Hematopoietic multipotent progenitor cell treated with erythropoietin and hydrocortisone succinate and interleukin-3 and kit ligand, for 8 days (in vitro differentiated cells): Measurements from ENCODE around the gene HLA-DQA1.
"Not testable (repeated sequence)": the region's sequence is repeated elsewhere in the genome, so short reads cannot be mapped to it uniquely, and the experiment has no call there.

Experiments
- DNase-seq: peaks from one replicate; pipeline ENCODE4 v3.0.0-alpha.2; 2015

HLA-DQA1 gene

GRCh38 chr6:32637219-32637880 lies at the start of gene HLA-DQA1:
TSS of gene HLA-DQA1 (plus strand) at chr6:32637406. CDS start at chr6:32637459, 53 bp downstream.
- no peak for DNase-seq

- no peak for DNase-seq
These were observed 49.0 kb upstream of the HLA-DQA1 start for GRCh38 chr6:32588156-32588555.

DNA sequence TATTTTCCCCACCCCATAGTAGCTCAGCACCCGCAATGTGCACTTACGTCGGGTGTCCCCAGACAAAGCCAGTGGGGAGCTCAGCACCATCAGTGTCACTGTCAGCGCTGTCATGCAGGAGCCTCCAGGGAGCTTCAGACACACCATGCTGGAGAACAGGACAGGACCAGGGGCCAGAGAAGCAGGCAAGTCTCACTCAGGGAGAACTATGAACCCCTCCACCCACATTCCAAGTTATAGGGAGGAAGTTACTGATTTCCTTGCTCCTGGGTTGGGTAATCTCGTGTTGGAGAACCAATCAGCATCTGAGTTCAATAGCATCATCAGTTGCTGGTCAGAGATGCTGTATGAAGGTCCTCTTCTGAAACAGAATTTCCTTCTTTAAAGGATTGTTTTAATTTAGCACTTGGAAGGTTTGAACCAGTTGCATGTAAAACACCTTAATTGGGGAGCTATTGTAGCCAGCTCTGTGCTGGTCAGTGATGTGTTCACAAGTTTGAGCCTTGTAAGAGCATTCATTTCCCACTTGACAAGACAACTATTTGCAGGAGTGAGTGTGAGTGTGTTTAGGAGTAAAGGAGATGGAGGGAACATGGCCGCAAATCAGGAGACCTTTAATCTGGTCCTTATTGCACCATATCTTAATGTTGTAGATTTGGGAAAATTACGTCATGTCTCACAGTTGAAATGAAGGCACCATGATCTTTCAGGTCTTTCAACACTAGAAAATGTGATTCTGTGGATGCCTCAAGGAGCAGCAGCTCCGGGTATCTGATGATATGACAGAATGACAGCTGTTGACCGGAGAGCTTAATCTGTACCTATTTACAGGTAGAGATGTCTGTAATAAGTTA lies 47.4 kb upstream of the HLA-DQA1 start, which contains the start of gene HLA-DRB1:
TSS of gene HLA-DRB1 (minus strand) at position 253 of the 854 bp plus-strand sequence. CDS start at position 147, 106 bp downstream.
- DNase-seq = peak; percentile 46

GRCh38 chr6:32590713-32591112 lies 46.5 kb upstream of the HLA-DQA1 start:
- DNase-seq = not testable (repeated sequence)

DNA sequence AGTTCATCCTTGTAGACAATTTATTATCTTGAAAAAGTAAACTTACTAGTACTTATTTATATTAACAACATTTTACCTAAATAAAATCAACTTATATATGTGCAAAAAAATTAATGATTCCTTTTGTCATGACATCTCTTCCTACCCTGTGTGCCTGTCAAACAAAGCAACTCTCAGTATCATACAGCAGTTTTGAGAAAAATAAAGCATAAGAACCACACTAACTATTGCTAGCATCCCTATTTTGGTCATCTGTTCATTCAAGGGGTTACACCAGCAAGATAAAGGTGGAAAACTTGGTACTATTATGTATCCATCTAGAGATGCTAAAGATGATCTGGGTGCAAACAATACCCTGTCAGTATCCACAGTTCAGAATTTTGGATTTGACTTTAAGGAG lies 40.2 kb upstream of the HLA-DQA1 start:
- no peak for DNase-seq

GRCh38 chr6:32602383-32602782 lies 34.8 kb upstream of the HLA-DQA1 start:
- no peak for DNase-seq

DNA sequence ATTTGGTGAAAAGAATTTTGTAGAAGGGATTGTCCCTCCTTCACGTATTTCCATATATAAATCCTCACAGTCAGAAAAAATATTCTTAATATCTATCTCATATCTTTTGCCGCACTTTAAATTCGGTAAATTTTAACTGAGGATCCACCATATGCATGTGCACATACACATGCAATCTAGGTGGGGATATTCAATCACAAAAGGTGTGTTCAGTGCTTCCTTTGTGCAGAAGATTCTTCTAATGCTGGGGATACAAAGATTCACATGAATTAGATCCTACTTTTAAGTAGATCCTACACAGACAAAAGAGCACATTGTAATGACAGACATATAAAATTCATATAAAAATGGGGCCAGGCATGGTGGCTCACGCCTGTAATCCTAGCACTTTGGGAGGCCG lies 34.0 kb upstream of the HLA-DQA1 start:
- DNase-seq = no peak

DNA sequence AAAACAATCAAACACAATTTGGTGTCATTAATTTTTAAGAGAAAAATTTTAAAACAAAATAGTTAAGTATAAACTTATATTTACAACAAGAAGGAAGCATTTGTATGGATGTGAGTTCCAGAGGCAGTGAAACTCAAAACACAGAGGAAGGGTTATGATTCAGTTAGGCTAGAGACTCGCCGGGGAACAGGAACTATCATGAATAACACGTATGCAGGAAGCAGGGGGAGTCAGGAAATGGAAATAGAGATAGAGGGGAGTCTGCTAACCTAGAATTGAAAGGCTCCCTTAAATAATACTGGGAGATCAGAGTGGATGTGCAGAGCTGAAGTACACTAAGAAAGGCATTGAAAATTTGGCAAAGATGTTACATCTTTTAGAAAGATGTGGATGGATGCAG lies 33.3 kb upstream of the HLA-DQA1 start:
- no peak for DNase-seq

GRCh38 chr6:32604434-32604877 lies 32.8 kb upstream of the HLA-DQA1 start:
- DNase-seq = no peak

DNA sequence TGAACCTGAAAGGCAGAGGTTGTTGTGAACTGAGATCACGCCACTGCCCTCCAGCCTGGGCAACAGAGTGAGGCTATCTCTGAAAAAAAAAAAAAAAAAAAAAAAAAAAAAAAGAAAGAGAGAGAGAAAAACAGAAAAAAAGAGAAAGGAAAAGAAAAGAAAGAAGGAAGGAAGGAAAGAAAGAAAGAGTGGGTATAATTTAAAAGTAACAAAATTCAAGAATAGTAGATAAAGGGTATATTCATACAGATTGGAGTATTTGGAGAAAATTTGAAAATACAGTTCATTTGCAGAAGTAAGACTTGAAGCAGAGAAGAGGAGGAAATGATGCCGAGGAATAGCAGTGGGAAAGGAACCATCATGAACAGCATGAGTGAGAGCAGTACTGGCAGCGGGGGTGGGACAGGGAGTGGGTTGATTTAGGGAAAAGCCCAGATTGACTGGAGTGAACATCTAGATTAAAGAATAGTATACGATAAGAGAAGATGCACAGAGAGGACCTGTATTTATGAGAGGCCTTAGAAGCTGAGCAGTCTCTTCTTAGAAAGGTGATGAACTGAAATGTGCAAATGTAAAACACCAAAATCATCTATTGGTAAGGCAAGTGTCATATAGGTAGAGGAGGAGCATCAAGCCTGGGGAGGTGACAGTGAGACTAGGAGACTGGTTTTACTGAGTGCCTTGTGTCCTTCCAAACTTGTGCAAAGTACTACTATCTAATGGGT lies 29.8 kb upstream of the HLA-DQA1 start:
- no peak for DNase-seq

- no peak for DNase-seq
These were observed 29.3 kb upstream of the HLA-DQA1 start for GRCh38 chr6:32607988-32608298.

GRCh38 chr6:32608362-32608761 lies 28.8 kb upstream of the HLA-DQA1 start:
- no peak for DNase-seq

DNA sequence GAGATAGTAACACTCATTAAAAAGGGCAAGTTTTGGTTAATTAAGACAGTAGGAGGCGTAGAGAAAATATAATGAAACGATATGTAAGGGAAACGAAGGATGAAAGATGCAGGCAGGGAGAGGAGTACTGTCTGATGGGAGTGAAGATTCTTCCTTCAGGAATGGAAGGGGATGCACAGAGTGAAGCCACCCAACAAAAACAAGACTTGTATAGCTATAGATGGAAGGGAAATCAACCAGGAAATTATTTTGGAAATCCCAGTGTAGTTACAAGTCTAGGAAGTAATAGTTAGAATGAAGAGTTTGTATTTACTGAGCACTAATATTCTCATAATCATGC lies 27.8 kb upstream of the HLA-DQA1 start:
- DNase-seq = no peak

DNA sequence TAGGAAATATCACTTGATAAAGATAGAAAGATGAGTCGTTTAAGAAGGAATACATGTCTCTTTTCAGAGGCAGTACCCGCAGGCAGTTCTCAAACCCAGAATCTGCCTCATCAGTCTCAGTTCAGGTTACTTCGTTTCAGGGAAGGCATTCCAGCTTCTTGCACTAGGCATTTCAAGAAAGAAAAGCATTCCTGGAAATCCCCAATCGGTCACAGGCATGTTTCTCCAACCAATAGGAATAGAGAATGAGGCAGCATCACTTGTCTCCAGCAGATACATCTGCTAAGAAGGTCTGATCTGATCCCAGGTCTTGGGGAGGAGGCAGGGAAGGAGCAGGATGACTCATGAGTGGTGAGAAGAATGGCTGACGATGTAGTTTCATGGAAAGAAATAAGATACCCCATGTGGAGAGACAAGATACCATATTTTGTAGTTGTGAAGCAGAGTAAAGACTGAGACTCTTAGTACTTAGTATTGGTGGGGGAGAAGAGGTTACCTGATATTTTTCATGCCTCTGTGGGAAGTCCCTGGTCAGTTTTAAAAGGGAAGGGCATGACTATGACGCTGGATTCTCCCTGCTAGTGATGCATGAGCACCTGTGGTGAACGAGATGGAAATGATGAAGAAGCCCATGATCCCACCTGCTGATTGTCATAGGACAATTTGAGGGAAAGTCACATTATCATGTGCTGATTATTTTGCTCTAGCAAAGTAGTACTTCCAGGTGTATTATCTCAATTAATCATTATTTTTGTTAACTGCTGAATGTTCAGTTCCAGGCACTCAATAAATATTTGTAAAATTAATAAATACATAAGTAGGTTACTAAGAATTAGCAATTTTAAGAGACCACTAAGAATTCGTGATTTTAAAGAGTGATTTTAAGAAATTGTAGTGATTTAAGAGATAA lies 27.2 kb upstream of the HLA-DQA1 start:
- peak; percentile 84 for DNase-seq

- no peak for DNase-seq
These were observed 26.4 kb upstream of the HLA-DQA1 start for GRCh38 chr6:32610682-32611296.

DNA sequence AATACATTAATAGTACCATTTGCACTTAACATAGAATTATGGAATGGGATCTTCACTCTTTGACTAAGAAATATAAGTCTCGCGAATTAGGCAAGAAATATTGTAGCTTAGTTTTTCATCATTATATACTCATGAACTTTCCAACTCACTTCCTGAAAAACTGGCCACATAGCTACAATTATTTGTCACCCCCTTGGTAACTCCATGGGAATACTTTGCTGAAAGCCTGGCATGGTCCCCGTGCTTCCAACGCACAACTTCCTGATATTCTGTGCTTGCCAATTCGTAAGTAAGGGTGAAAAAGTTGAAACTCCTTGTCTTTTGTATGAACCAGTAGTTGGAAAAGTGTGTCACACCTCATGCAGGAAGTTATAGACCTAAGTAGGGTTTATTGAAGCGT lies 23.7 kb upstream of the HLA-DQA1 start:
- no peak for DNase-seq

GRCh38 chr6:32614366-32615081 lies 22.7 kb upstream of the HLA-DQA1 start:
- DNase-seq = no peak

DNA sequence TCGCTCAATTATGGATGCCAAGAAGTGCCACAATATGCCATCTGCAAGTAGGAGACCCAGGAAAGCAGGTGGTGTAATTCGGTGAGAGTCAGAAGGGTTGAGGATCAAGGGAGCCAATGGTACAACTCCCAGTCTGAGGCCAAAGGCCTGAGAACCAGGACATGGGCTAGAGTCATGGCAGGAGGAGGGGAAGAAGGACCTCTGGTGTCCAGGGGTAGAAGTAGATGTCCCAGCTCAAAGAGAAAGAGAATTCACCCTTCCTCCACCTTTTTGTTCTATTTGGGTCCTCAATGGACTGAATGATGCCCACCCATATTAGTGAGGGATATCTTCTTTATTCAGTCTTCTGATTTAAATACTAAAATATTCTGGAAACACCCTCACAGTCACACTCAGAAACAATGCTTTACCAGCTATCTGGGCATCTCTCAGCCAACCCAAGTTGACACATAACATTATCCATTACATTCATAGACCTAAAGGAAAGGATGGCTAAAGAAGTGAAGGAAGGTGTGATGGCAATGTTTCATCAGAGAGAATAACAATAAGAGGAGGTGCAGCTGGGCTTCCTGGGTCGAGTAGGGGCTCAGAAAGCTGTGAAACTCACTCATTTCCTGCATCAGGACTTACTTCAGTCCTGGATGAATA lies 21.2 kb upstream of the HLA-DQA1 start:
- DNase-seq = no peak

GRCh38 chr6:32617751-32618150 lies 19.5 kb upstream of the HLA-DQA1 start:
- DNase-seq = no peak

DNA sequence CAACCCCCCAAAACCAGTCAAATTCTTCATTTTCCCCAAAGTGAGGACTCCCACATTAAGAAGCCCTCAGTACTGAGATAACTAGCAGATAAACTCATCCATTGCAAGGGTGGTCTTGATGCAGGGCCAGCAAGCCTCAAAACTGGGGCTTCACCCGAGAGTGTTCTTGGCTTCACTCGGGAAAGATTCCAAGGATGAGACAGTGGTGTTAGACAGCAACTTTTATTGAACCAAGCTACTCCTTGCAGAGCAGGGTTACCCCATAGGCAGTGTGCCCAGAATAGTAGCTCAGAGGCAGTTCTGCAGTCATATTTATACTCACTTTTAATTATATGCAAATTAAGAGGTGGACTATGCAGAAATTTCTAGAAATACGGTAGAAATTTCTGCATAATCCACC lies 15.8 kb upstream of the HLA-DQA1 start:
- no peak for DNase-seq
